Endothelial cell of coronary artery (primary cell): ENCODE results near the gene GSG1. TPM values are rescaled to one million over a fixed set of nuclear protein-coding genes. Genes with fewer than 3 reads are reported as not detected.

Experiments used
- total RNA-seq: library from RNA; depleted of rRNA; stranded (reverse); fragments of >200 nt; gene quantifications from 2 replicates; pipeline ENCODE4 v1.2.3, GENCODE V29; 2014

GSG1 gene
- 0.09 TPM in 1 of 2 replicates, not detected in the other for total RNA-seq

DNA sequence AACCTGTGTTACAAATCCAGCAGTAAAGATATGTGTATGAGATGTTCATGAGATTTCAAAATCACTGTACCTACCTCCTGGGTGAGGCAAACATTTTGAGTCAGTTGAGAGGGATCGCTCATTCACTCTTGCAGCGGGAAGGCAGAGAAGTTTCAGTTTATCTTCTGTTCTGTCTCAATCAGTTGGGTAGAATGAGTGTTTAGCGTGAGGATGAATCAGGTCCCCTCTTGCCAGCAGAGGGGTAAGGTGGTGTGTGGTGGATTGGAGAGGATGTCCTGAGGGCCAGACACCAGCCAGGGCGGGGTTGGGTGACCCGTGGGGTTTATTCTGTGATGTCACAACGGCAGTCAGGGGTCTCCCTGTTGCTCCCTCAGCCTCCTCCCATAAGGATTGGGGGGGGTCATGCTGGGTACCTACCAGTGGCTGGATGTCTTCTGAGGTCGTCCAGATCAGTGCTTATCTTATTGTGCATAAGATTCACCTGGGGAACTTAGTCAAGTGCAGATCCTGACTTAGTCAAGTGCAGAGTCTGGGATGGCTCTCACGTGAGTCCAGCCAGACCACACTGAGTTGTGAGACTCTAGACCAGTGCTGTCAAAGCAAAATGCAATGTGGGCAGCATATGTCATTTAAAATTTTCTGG, at the start of gene GSG1:
TSS of gene GSG1 (minus strand) at position 277 of the 643 bp plus-strand sequence. CDS start at position 122, 155 bp downstream.

GRCh38 chr12:13044002-13044905, 59.2 kb downstream of the GSG1 start, which contains the start of gene FAM234B:
Gene FAM234B (plus strand): TSS chr12:13044381. CDS start chr12:13044404, 23 bp downstream.

Other genes with a start within 250 kb of the GSG1 start
- gene GPRC5A, start 212.1 kb downstream of the GSG1 start, total RNA-seq: 13.3 and 36.0 TPM in 2 replicates
- gene GPRC5D, start 151.5 kb downstream of the GSG1 start, total RNA-seq: not detected in 2 replicates
- gene HEBP1, start 103.4 kb downstream of the GSG1 start, total RNA-seq: 15.7 and 20.3 TPM in 2 replicates
- gene FAM234B, start 59.3 kb downstream of the GSG1 start, total RNA-seq: 4.8 and 6.7 TPM in 2 replicates
- 77.0 and 119 TPM in 2 replicates for gene EMP1, start 93.1 kb upstream of the GSG1 start, total RNA-seq